Fibroblast of the conjunctiva (primary cell): Measurements from ENCODE around the gene UBXN4.
"Not testable (repeated sequence)": the region's sequence is repeated elsewhere in the genome, so short reads cannot be mapped to it uniquely, and the experiment has no call there.

Experiments
- DNase-seq: peaks from one replicate; pipeline ENCODE4 v3.0.0-alpha.2; 2010; ENCODE audit warnings: low read depth

The UBXN4 gene

DNA sequence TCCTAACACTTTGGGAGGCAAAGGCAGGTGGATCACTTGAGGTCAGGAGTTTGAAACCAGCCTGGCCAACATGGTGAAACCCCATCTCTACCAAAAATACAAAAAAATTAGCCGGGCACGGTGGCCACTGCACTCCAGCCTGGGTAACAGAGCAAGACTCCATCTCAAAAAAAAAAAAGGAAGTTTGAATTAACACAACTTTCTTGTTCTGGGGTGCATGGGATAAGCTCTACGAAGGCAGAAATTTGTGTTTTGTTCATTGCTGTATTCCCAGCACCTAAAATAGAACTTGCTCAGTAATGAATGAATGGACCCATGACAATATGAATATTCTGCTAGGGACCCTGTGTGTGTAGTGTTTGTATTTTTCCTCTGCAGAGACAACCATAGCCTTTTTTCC is 66.2 kb downstream of the UBXN4 start:
- DNase-seq: not testable (repeated sequence)

DNA sequence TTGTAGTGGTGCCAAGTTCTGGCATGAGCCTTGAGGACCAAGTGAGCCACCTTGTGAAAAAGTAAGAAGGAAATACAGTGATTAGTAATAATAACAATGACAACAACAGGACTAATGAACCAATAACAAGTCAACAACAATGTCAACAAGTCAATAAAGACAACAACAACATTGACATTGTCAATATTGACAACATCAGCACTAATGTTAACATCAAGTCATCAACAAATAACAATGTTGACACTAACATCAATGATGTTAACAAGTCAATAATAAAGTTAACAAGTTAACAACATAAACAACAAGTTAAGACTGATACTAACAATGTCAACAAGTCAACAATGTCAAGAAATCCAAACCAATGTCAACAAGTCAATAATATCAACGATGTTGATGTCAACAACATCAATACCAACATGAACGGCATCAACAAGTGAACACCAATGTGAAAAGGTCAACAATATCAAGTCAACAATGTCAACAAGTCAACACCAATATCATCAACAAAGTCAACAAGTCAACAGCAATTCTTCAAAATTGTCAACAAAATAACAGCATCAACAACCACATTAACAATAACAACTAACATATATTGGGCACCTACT is 71.4 kb downstream of the UBXN4 start:
- DNase-seq: no peak

DNA sequence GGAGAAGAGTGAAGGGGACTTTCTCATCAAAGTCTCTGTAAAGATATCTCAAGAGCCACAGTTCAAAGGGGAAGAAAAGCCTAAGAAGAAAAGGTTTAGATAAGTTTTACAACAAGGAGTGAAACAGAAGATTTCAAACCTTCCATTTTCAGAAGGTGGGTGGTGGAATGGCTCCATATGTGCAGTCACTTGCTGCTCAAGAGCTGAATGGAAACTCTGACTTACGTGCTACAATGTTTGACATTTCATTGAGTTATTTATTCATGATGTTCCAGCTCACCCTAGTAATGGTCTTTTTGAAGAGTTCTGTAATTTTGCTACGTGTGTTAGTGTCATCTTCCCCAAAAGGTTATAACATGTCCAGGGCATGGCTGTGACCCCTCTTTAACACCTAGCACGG is 73.6 kb downstream of the UBXN4 start:
- no peak for DNase-seq

- DNase-seq: no peak
Measured at GRCh38 chr2:135817466-135817865, 75.8 kb downstream of the UBXN4 start.

GRCh38 chr2:135817951-135818350 is 76.3 kb downstream of the UBXN4 start:
- DNase-seq: no peak

- no peak for DNase-seq
Measured at GRCh38 chr2:135818937-135819610, 77.4 kb downstream of the UBXN4 start.

DNA sequence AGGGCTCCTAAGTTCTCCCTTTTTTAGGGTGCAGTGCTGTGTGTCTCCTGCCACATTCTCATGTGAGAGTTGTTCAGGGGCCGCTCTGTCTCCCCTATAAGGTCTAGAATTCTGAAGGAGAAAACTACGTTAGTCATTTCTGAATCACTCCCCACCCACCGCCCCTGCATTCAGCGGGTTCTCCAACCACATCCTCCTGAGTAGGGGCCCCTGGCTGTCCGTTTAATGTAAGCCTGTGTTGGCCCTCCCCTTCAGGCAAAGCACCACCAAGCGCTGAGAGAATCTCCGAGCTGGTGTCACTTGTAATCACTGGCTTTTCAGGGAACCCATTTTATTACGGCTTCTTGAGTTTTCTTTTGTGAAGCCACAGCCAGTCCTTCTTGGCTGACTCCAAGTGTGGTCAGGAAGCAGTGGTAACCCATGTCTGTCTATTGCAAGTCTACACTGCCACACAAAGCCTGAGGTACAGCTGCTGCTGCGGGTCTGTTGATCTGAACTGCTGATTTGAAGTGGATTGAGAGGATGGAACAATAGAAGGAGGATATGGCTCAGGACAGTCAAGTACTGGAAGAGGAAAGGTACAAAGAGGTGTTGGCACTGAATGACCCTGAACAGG is 78.5 kb downstream of the UBXN4 start:
- DNase-seq: no peak

- no peak for DNase-seq
Measured at GRCh38 chr2:135821190-135821589, 79.5 kb downstream of the UBXN4 start.

DNA sequence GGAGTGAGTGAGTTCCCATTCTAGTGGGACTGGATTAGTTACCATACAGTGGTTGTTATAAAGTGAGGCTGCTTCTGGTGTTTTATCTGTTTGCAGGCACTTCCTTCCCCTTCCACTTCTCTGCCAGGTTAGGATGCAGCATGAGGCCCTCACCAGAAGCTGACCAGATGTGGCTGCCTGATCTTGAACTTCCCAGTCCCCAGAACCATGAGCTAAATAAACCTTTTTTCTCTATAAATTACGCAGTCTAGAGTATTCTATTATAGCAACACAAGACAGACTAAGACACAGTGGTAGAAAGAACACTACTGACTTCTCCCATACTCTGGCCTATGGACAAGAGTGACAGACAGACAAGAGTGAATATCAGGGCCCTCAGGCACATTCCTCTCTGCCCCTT is 81.2 kb downstream of the UBXN4 start:
- DNase-seq: no peak

DNA sequence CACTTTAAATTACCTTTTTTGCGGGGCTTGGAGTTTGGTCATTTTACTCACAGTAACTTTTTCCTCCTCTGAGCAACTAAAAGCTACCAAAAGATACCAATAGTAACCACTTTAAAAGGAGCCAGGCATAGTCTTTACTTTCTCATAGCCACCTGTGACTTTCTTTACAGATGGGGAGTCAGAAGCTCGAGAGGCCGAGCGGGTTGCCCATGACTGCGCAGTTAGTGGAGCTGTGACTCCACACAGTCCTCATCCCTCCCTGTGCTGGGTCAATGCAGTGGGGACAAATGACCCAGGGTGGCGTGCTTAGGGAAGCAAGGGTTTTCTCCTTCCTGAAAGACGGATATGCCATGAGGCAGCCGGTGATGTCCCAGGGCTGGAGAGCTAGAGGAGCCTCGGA is 83.5 kb downstream of the UBXN4 start:
- no peak for DNase-seq

GRCh38 chr2:135825550-135826176 is 84.0 kb downstream of the UBXN4 start:
- no peak for DNase-seq

DNA sequence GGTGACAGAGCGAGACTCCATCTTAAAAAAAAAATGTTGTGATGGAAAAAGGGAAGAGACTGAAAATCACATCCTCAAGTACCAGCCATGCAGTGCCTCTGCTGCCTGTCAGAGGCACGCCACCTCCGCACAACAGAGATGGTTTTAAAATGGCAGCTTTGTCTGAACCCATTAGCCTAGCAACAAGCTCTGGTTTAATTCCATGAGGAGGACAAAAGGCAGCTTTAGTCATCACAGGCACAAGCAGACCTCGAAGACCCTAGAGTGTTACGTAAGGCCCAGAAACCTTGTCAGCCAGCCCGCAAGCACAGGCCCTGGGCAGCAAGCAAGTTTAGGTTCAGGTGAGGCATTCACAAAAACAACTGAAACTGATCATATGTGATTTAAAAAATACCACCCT is 84.9 kb downstream of the UBXN4 start:
- DNase-seq: no peak

GRCh38 chr2:135829378-135830135 is 87.9 kb downstream of the UBXN4 start:
- DNase-seq: no peak

GRCh38 chr2:135831180-135831812 is 89.6 kb downstream of the UBXN4 start:
- no peak for DNase-seq

DNA sequence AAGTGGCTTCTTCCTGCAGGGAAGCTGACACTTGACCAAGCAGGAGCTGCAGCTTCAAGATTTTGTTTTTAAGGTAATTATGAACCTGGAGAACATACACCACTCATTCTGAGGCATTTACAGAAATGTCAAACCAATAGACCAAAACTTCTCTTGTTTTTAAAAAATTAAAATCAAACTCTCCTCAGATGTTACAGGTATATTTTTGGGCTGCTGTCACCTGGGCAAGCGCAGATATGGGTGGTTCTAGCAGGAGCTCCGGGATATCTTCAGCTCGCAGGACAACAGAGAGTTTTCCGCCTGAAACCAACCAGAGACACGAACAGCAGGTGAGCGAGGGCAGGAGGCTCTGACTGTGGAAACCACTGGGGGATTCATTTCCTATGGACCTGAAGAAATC is 91.2 kb downstream of the UBXN4 start:
- DNase-seq: no peak
